ENCODE data around the gene ZC3HAV1.

Gene ZC3HAV1

GRCh38 chr7:139111811-139112301, 2.3 kb upstream of the ZC3HAV1 start:
- no peak overlapping the region for H3K4me3 ChIP-seq (replicated peaks; ENCODE audit: insufficient read depth, low read length)
- no peak for DNase-seq (ENCODE audit: low read depth in 1 of 2, low spot score in 1 of 2)
- no peak overlapping the region for H3K27ac ChIP-seq (replicated peaks)
- H3K27me3 ChIP-seq (ENCODE audit: insufficient read depth, poor library complexity, severe bottlenecking), result no peaks in the 10 kb centered on the region
- TF ChIP-seq SPI1 (IDR thresholded peaks at IDR 0.05; ENCODE audit: borderline replicate concordance, low read depth), result no peak
- no peak for TF ChIP-seq POLR2AphosphoS5 (IDR thresholded peaks at IDR 0.05; ENCODE audit: low read depth)
- TF ChIP-seq REST (IDR thresholded peaks at IDR 0.05; ENCODE audit: insufficient replicate concordance, low read depth), result no peak
- no peak for TF ChIP-seq GABPA (IDR thresholded peaks at IDR 0.05; ENCODE audit: low read depth)
- no peak for TF ChIP-seq CTCF (IDR thresholded peaks at IDR 0.05; ENCODE audit: insufficient read depth, low read length)

GRCh38 chr7:139111147-139111546, 1.6 kb upstream of the ZC3HAV1 start:
- no peaks in the 10 kb centered on the region for H3K27me3 ChIP-seq (ENCODE audit: insufficient read depth, poor library complexity, severe bottlenecking)
- no peak for TF ChIP-seq SPI1 (IDR thresholded peaks at IDR 0.05; ENCODE audit: borderline replicate concordance, low read depth)
- TF ChIP-seq CTCF (IDR thresholded peaks at IDR 0.05; ENCODE audit: insufficient read depth, low read length), result no peak
- no peak for TF ChIP-seq POLR2AphosphoS5 (IDR thresholded peaks at IDR 0.05; ENCODE audit: low read depth)
- TF ChIP-seq GABPA (IDR thresholded peaks at IDR 0.05; ENCODE audit: low read depth), result no peak
- TF ChIP-seq REST (IDR thresholded peaks at IDR 0.05; ENCODE audit: insufficient replicate concordance, low read depth), result no peak
- H3K27ac ChIP-seq (replicated peaks), result no peak overlapping the region
- H3K4me3 ChIP-seq (replicated peaks; ENCODE audit: insufficient read depth, low read length), result no peak overlapping the region
- DNase-seq (ENCODE audit: low read depth in 1 of 2, low spot score in 1 of 2), result no peak

GRCh38 chr7:139109983-139110411, 477 bp upstream of the ZC3HAV1 start:
- Histone ChIP-seq H3K27me3 (ENCODE audit: insufficient read depth, poor library complexity, severe bottlenecking) (no peaks in the 10 kb centered on the region), H3K4me3 (replicated peaks; ENCODE audit: insufficient read depth, low read length) (peak overlapping the region; percentile 92), H3K27ac (replicated peaks) (peak overlapping the region; percentile 97)
- TF ChIP-seq CTCF (IDR thresholded peaks at IDR 0.05; ENCODE audit: insufficient read depth, low read length) (no peak), SPI1 (IDR thresholded peaks at IDR 0.05; ENCODE audit: borderline replicate concordance, low read depth) (no peak), REST (IDR thresholded peaks at IDR 0.05; ENCODE audit: insufficient replicate concordance, low read depth) (no peak), POLR2AphosphoS5 (IDR thresholded peaks at IDR 0.05; ENCODE audit: low read depth) (no peak), GABPA (IDR thresholded peaks at IDR 0.05; ENCODE audit: low read depth) (no peak)
- no peak for DNase-seq (ENCODE audit: low read depth in 1 of 2, low spot score in 1 of 2)

Data from HL-60 (cell line).